Bronchial epithelial cell (primary cell): ENCODE data around the gene FAM120A. TPM values are rescaled to one million over a fixed set of nuclear protein-coding genes. Genes with fewer than 3 reads are reported as not detected.

Source experiments
- DNase-seq: peaks from one replicate; pipeline ENCODE4 v3.0.0-alpha.2; 2010; ENCODE audit warnings: low read depth
- FAIRE-seq: peaks from 2 replicates; lab custom pipeline; 2011; peaks lifted over from hg19 to GRCh38; lab: Jason Lieb, UNC
- H3K27me3 ChIP-seq: 2 replicates; pipeline ENCODE4 v1.5.1; 2011; ENCODE audit warnings: low read length; ENCODE audit not compliant: control insufficient read depth, insufficient read depth
- H3K36me3 ChIP-seq: 2 replicates; pipeline ENCODE4 v1.5.1; 2011; ENCODE audit warnings: low read length; ENCODE audit not compliant: control insufficient read depth, insufficient read depth
- H3K4me3 ChIP-seq: 2 replicates; pipeline ENCODE4 v1.5.1; 2011; ENCODE audit warnings: mild to moderate bottlenecking, low read depth, low read length, control low read depth
- CTCF ChIP-seq: IDR thresholded peaks from 2 replicates; pipeline ENCODE4 v1.5.1; 2011; ENCODE audit warnings: mild to moderate bottlenecking, moderate library complexity, low read length, control low read depth, inconsistent platforms; ENCODE audit not compliant: insufficient read depth, severe bottlenecking
- total RNA-seq: library from RNA; depleted of rRNA; stranded (reverse); fragments of >200 nt; gene quantifications from 2 replicates; pipeline ENCODE4 v1.2.1, GENCODE V29; 2014

FAM120A gene
- total RNA-seq, 1 donor from 2014 or later: 69.0 TPM

- no peaks in the 10 kb centered on the region for H3K27me3 ChIP-seq
- TF ChIP-seq CTCF: no peak
- FAIRE-seq (no peak), DNase-seq (no peak)
- H3K36me3 ChIP-seq: peaks cover 19% of the 10 kb centered on the region
- H3K4me3 ChIP-seq: no peak overlapping the region
These were observed 69.0 kb downstream of the FAM120A start for GRCh38 chr9:93520523-93520922.

GRCh38 chr9:93522736-93523135 is 71.3 kb downstream of the FAM120A start:
- DNase-seq (no peak), FAIRE-seq (no peak)
- TF ChIP-seq CTCF: no peak
- peaks cover 24% of the 10 kb centered on the region for H3K36me3 ChIP-seq
- H3K27me3 ChIP-seq: no peaks in the 10 kb centered on the region
- H3K4me3 ChIP-seq: no peak overlapping the region

- peaks cover 21% of the 10 kb centered on the region for H3K36me3 ChIP-seq
- FAIRE-seq (no peak), DNase-seq (no peak)
- TF ChIP-seq CTCF: no peak
- no peak overlapping the region for H3K4me3 ChIP-seq
- no peaks in the 10 kb centered on the region for H3K27me3 ChIP-seq
These were observed 72.1 kb downstream of the FAM120A start for GRCh38 chr9:93523518-93524144.

GRCh38 chr9:93525476-93525875 is 74.0 kb downstream of the FAM120A start:
- H3K27me3 ChIP-seq: no peaks in the 10 kb centered on the region
- H3K4me3 ChIP-seq: no peak overlapping the region
- no peak for TF ChIP-seq CTCF
- FAIRE-seq (no peak), DNase-seq (no peak)
- peaks cover 22% of the 10 kb centered on the region for H3K36me3 ChIP-seq

GRCh38 chr9:93531374-93531773 is 79.9 kb downstream of the FAM120A start:
- Histone ChIP-seq H3K27me3 (no peaks in the 10 kb centered on the region), H3K36me3 (peaks cover 32% of the 10 kb centered on the region), H3K4me3 (no peak overlapping the region)
- DNase-seq (no peak), FAIRE-seq (no peak)
- TF ChIP-seq CTCF: no peak

- H3K27me3 ChIP-seq: no peaks in the 10 kb centered on the region
- H3K36me3 ChIP-seq: peaks cover 33% of the 10 kb centered on the region
- DNase-seq (no peak), FAIRE-seq (no peak)
- no peak for TF ChIP-seq CTCF
- no peak overlapping the region for H3K4me3 ChIP-seq
These were observed 80.7 kb downstream of the FAM120A start for GRCh38 chr9:93532141-93532540.
